SK-N-SH treated with all-trans-retinoic acid at 6 μM for 48 hours (cell line): ENCODE measurements around the gene AHRR.

Experiments used
- ARNTL ChIP-seq: fragments of 450-650 bp; formaldehyde crosslinking; IDR thresholded peaks from 2 replicates; pipeline ENCODE4 v1.5.0; 2020; ENCODE audit warnings: low read depth, mild to moderate bottlenecking, moderate library complexity, borderline replicate concordance
- CREB5 ChIP-seq: fragments of 250-450 bp; sonication (Bioruptor Pico); IDR thresholded peaks from 2 replicates; pipeline ENCODE4 v1.5.1; 2020; ENCODE audit warnings: low read depth, mild to moderate bottlenecking, moderate library complexity
- ISL1 ChIP-seq: fragments of 250-450 bp; sonication (Bioruptor Pico); IDR thresholded peaks from 2 replicates; pipeline ENCODE4 v2.1.2; 2022; ENCODE audit warnings: mild to moderate bottlenecking, moderate library complexity
- PATZ1 ChIP-seq: fragments of 250-450 bp; sonication (Bioruptor Pico); IDR thresholded peaks from 2 replicates; pipeline ENCODE4 v1.8.0; 2020; ENCODE audit warnings: mild to moderate bottlenecking, moderate library complexity, borderline replicate concordance
- RARB ChIP-seq: fragments of 250-450 bp; sonication (Bioruptor Pico); IDR thresholded peaks from 2 replicates; pipeline ENCODE4 v1.8.0; 2021; ENCODE audit warnings: mild to moderate bottlenecking, moderate library complexity
- SNAI2 ChIP-seq: fragments of 250-450 bp; sonication (Bioruptor Pico); IDR thresholded peaks from 2 replicates; pipeline ENCODE4 v1.5.0; 2020; ENCODE audit warnings: mild to moderate bottlenecking, moderate library complexity
- TCF4 ChIP-seq: fragments of 250-450 bp; sonication (Bioruptor Pico); IDR thresholded peaks from 2 replicates; pipeline ENCODE4 v1.8.0; 2021; ENCODE audit warnings: mild to moderate bottlenecking, moderate library complexity, borderline replicate concordance
- TSHZ2 ChIP-seq: fragments of 250-450 bp; sonication (Bioruptor Pico); IDR thresholded peaks from 2 replicates; pipeline ENCODE4 v1.5.0; 2020; ENCODE audit warnings: mild to moderate bottlenecking, moderate library complexity
- ZFP3 ChIP-seq: fragments of 250-450 bp; sonication (Bioruptor Pico); IDR thresholded peaks from 2 replicates; pipeline ENCODE4 v1.5.0; 2020; ENCODE audit warnings: mild to moderate bottlenecking, moderate library complexity
- ZFP30 ChIP-seq: fragments of 450-650 bp; formaldehyde crosslinking; IDR thresholded peaks from 2 replicates; pipeline ENCODE4 v1.5.0; 2022; ENCODE audit warnings: mild to moderate bottlenecking, moderate library complexity

GRCh38 chr5:482021-482420 is 160.5 kb downstream of the AHRR start:
- TF ChIP-seq TCF4 (CRISPR knock-in tag) = no peak
- no peak for TF ChIP-seq ARNTL (CRISPR knock-in tag)
- TF ChIP-seq TSHZ2 = no peak
- TF ChIP-seq ZFP30 (CRISPR knock-in tag) = no peak
- no peak for TF ChIP-seq RARB (CRISPR knock-in tag)
- no peak for TF ChIP-seq SNAI2 (CRISPR knock-in tag)
- no peak for TF ChIP-seq ISL1 (CRISPR knock-in tag)
- TF ChIP-seq CREB5 (CRISPR knock-in tag) = no peak
- TF ChIP-seq PATZ1 (CRISPR knock-in tag) = no peak
- no peak for TF ChIP-seq ZFP3 (CRISPR knock-in tag)
